ENCODE results near the gene TTC21A. TPM values are rescaled to one million over a fixed set of nuclear protein-coding genes. Genes with fewer than 3 reads are reported as not detected.
A peak's percentile ranks its signal among the peaks of the same experiment; 100 is the strongest.

Gene TTC21A
- total RNA-seq, 3 donors from 2014 or later, result 5.9 to 16.1 (median 13.1) TPM

- H3K27me3 ChIP-seq, result no peaks in the 10 kb centered on the region
- intact Hi-C loops (cut with DNase I; ENCODE audit: low total_unique reads), result no loop called here
- no peaks in the 10 kb centered on the region for H3K36me3 ChIP-seq
- H3K27ac ChIP-seq, result peak overlapping the region; percentile 93 to 98
- no peaks in the 10 kb centered on the region for H3K9me3 ChIP-seq
- H3K4me3 ChIP-seq, result peak overlapping the region; percentile 17 to 55 (median 42)
- TF ChIP-seq POLR2A (IDR thresholded peaks at IDR 0.05) (peak; percentile 23), POLR2AphosphoS5 (IDR thresholded peaks at IDR 0.05) (peak; percentile 45 to 67 (median 53)), CTCF (IDR thresholded peaks at IDR 0.05) (peak in 2 of 3 donors; percentile 37 to 48)
- H3K4me1 ChIP-seq, result peaks cover 0 to 7% of the 10 kb centered on the region in 2 donors
- DNase-seq (ENCODE audit: low spot score in 2 of 2), result peak; percentile 92 to 93
Measured at GRCh38 chr3:39180546-39181346, 73.3 kb downstream of the TTC21A start.

- Histone ChIP-seq H3K4me3 (peak overlapping the region in 2 of 3 donors; percentile 42 to 55), H3K9me3 (no peaks in the 10 kb centered on the region), H3K36me3 (no peaks in the 10 kb centered on the region), H3K27ac (peak overlapping the region; percentile 93 to 98), H3K27me3 (no peaks in the 10 kb centered on the region), H3K4me1 (peaks cover 0 to 7% of the 10 kb centered on the region in 2 donors)
- TF ChIP-seq POLR2AphosphoS5 (IDR thresholded peaks at IDR 0.05) (no peak), CTCF (IDR thresholded peaks at IDR 0.05) (no peak), POLR2A (IDR thresholded peaks at IDR 0.05) (no peak)
- intact Hi-C loops (cut with DNase I; ENCODE audit: low total_unique reads), result no loop called here
- no peak for DNase-seq (ENCODE audit: low spot score in 2 of 2)
Measured at GRCh38 chr3:39181408-39182335, 74.2 kb downstream of the TTC21A start.

- no peak overlapping the region for H3K4me3 ChIP-seq
- H3K4me1 ChIP-seq, result peaks cover 0 to 7% of the 10 kb centered on the region in 2 donors
- no peak for DNase-seq (ENCODE audit: low spot score in 2 of 2)
- no peaks in the 10 kb centered on the region for H3K36me3 ChIP-seq
- TF ChIP-seq POLR2AphosphoS5 (IDR thresholded peaks at IDR 0.05) (no peak), CTCF (IDR thresholded peaks at IDR 0.05) (no peak), POLR2A (IDR thresholded peaks at IDR 0.05) (no peak)
- peak overlapping the region; percentile 93 to 98 for H3K27ac ChIP-seq
- intact Hi-C loops (cut with DNase I; ENCODE audit: low total_unique reads), result no loop called here
- no peaks in the 10 kb centered on the region for H3K9me3 ChIP-seq
- no peaks in the 10 kb centered on the region for H3K27me3 ChIP-seq
Measured at GRCh38 chr3:39183211-39184080, 76.0 kb downstream of the TTC21A start.

- Histone ChIP-seq H3K4me3 (no peak overlapping the region), H3K4me1 (peaks cover 0 to 7% of the 10 kb centered on the region in 2 donors), H3K27ac (peak overlapping the region; percentile 93 to 98), H3K9me3 (no peaks in the 10 kb centered on the region), H3K36me3 (no peaks in the 10 kb centered on the region), H3K27me3 (no peaks in the 10 kb centered on the region)
- TF ChIP-seq CTCF (IDR thresholded peaks at IDR 0.05), result no peak
- no peak for TF ChIP-seq POLR2AphosphoS5 (IDR thresholded peaks at IDR 0.05)
- no peak for TF ChIP-seq POLR2A (IDR thresholded peaks at IDR 0.05)
- DNase-seq (ENCODE audit: low spot score in 2 of 2), result no peak
- intact Hi-C loops (cut with DNase I; ENCODE audit: low total_unique reads), result no loop called here
Measured at GRCh38 chr3:39184081-39184967, 76.8 kb downstream of the TTC21A start.

Data from breast epithelium (tissue), 4 donors.